SK-N-MC (cell line): ENCODE measurements around the gene RIPOR1.
"Not testable (repeated sequence)": the region's sequence is repeated elsewhere in the genome, so short reads cannot be mapped to it uniquely, and the experiment has no call there.

ENCODE experiments used
- EZH2 ChIP-seq: fragments of 200-600 bp; sonication (generic); IDR thresholded peaks from one replicate; pipeline ENCODE4 v1.6.1; 2017; ENCODE audit warnings: antibody characterized with exemption
- POLR2AphosphoS5 ChIP-seq: IDR thresholded peaks from 2 replicates; pipeline ENCODE4 v1.6.1; 2012; ENCODE audit warnings: mild to moderate bottlenecking, low read depth, low read length, borderline replicate concordance

GRCh38 chr16:67513892-67514291 lies 14.7 kb upstream of the RIPOR1 start:
- not testable (repeated sequence) for TF ChIP-seq EZH2, POLR2AphosphoS5
